HepG2 (cell line): Measurements from ENCODE around the gene CCDC122. TPM values are rescaled to one million over a fixed set of nuclear protein-coding genes. Genes with fewer than 3 reads are reported as not detected.

Source experiments
- CCDC6 ChIP-seq: sonication (generic); formaldehyde crosslinking; IDR thresholded peaks from 2 replicates; pipeline ENCODE4 v1.8.1; 2022; ENCODE audit warnings: mild to moderate bottlenecking, missing genetic modification reagents, moderate library complexity
- CERS6 ChIP-seq: sonication (generic); formaldehyde crosslinking; IDR thresholded peaks from 2 replicates; pipeline ENCODE4 v1.5.0; 2020; ENCODE audit warnings: missing genetic modification reagents
- DNMT1 ChIP-seq: sonication (generic); formaldehyde crosslinking; IDR thresholded peaks from 2 replicates; pipeline ENCODE4 v1.5.1; 2020; ENCODE audit warnings: mild to moderate bottlenecking, missing genetic modification reagents
- ETS1 ChIP-seq: sonication (generic); formaldehyde crosslinking; IDR thresholded peaks from 2 replicates; pipeline ENCODE4 v1.4.0; 2020; ENCODE audit warnings: missing genetic modification reagents
- GZF1 ChIP-seq: sonication (generic); formaldehyde crosslinking; IDR thresholded peaks from 2 replicates; pipeline ENCODE4 v1.5.1; 2020; ENCODE audit warnings: mild to moderate bottlenecking, missing genetic modification reagents
- LRRFIP1 ChIP-seq: sonication (generic); formaldehyde crosslinking; conservative IDR thresholded peaks from 2 replicates; pipeline ENCODE4 v1.4.0; 2020; ENCODE audit warnings: missing genetic modification reagents
- RBAK ChIP-seq: sonication (generic); formaldehyde crosslinking; IDR thresholded peaks from 2 replicates; pipeline ENCODE4 v1.5.1; 2020; ENCODE audit warnings: mild to moderate bottlenecking, missing genetic modification reagents
- SNAPC4 ChIP-seq: sonication (generic); formaldehyde crosslinking; IDR thresholded peaks from 2 replicates; pipeline ENCODE4 v1.4.0; 2020; ENCODE audit warnings: mild to moderate bottlenecking, missing genetic modification reagents
- ZFAT ChIP-seq: sonication (generic); formaldehyde crosslinking; conservative IDR thresholded peaks from 2 replicates; pipeline ENCODE4 v1.8.1; 2023; ENCODE audit warnings: missing genetic modification reagents, inconsistent platforms
- ZNF749 ChIP-seq: sonication (generic); formaldehyde crosslinking; IDR thresholded peaks from 2 replicates; pipeline ENCODE4 v1.8.0; 2022; ENCODE audit warnings: mild to moderate bottlenecking, missing genetic modification reagents, moderate library complexity, borderline replicate concordance
- ZNF777 ChIP-seq: sonication (generic); formaldehyde crosslinking; IDR thresholded peaks from 2 replicates; pipeline ENCODE4 v1.4.0; 2020; ENCODE audit warnings: missing genetic modification reagents
- ZNF782 ChIP-seq: sonication (generic); formaldehyde crosslinking; IDR thresholded peaks from 2 replicates; pipeline ENCODE4 v1.4.0; 2020; ENCODE audit warnings: missing genetic modification reagents, mild to moderate bottlenecking, borderline replicate concordance
- ZNF878 ChIP-seq: sonication (generic); formaldehyde crosslinking; IDR thresholded peaks from 2 replicates; pipeline ENCODE4 v1.8.1; 2023; ENCODE audit warnings: mild to moderate bottlenecking, missing genetic modification reagents, moderate library complexity
- polyA plus RNA-seq, 8 experiments: library from polyadenylated mRNA; depleted of rRNA in 3 of 8; stranded (reverse) in 7 of 8; unstranded in 1 of 8; fragments of >200 nt; fragmentation: Illumina TruSeq in 4 of 8; extraction: Trizol in 4 of 8; gene quantifications; 2 replicates each; pipeline versions ENCODE4 v1.2.1 to v1.2.3, GENCODE V29; 2011 to 2016; ENCODE audit warnings: low read depth in 4 of 8, missing spikeins in 1 of 8, mixed read lengths in 1 of 8; ENCODE audit not compliant: insufficient read depth in 1 of 8
- total RNA-seq, 5 experiments: library from RNA; depleted of rRNA; stranded (reverse); fragments of >200 nt; fragmentation: Illumina TruSeq; extraction: Trizol; gene quantifications; 2 replicates each; pipeline ENCODE4 v1.2.3, GENCODE V29; 2016; ENCODE audit warnings: low read depth in 1 of 5
- TF ChIP-seq, protein P1 (sequence below): sonication (generic); IDR thresholded peaks from 2 replicates; pipeline ENCODE4 v1.6.1; 2016; ENCODE audit warnings: low read depth, borderline replicate concordance
- TF ChIP-seq, protein P2 (sequence below): sonication (generic); formaldehyde crosslinking; IDR thresholded peaks from 2 replicates; pipeline ENCODE4 v1.5.0; 2020; ENCODE audit warnings: mild to moderate bottlenecking, missing genetic modification reagents, moderate library complexity

Gene CCDC122
- total and polyA plus RNA-seq, 2 of the 13 experiments (the other 11 are each of a cell fraction or from before 2014, with no cell fraction given), result 0.32 to 3.5 TPM

DNA sequence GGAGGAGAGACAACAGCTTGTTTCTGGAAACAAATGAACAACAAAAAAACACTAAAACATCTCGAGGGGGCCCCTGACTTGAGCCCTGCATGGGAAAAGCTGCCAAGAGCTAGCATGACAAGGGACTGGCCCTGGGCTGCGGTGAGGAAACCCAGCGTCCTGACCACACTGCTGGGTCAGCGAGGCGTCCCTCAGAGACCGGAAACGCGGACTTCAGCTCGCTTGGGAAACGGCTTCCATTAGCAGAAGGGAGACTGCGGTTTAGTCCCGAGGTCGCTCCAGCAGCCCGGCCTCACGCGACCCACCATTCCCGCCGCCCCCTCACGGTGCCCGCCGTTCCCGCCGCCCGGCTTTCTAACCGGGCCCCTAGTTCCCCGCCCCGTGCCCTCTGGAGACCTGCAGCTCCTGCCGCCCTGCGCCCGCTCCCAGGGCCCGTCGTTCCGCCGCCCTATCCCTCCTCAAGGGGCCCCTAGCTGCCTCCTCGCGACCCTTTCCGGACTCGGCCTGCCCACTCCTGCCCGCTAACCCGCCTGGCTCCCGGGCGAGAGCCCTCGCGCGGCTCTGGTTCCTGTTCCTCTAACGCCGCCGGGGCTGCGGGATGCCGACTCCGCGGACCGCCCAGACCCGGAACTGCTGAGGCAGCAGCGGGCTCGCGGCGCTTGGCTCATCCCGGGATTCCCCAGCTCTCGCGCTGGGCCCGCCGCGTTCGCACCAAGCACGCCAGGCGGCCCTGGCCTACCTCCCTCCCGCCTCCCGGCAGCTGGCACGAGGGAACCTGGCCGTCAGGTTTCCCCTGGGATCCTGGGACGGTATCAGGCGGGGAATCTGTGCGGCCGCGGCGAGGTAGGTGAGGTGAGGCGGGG is at the start of gene CCDC122 (continued):
- TF ChIP-seq LRRFIP1 (CRISPR knock-in tag), result no peak
- no peak for TF ChIP-seq ZNF878 (CRISPR knock-in tag)
- TF ChIP-seq DNMT1 (CRISPR knock-in tag), result no peak
- TF ChIP-seq CCDC6 (CRISPR knock-in tag), result no peak
- peak; percentile 49; the same call in 1 of the 2 replicates for TF ChIP-seq ZNF749 (CRISPR knock-in tag)
- TF ChIP-seq ETS1 (CRISPR knock-in tag), result peak; percentile 77; the same call in 1 of the 2 replicates
- no peak; the same call in 1 of the 2 replicates for TF ChIP-seq ZFAT (CRISPR knock-in tag)
- TF ChIP-seq, protein P1, sequence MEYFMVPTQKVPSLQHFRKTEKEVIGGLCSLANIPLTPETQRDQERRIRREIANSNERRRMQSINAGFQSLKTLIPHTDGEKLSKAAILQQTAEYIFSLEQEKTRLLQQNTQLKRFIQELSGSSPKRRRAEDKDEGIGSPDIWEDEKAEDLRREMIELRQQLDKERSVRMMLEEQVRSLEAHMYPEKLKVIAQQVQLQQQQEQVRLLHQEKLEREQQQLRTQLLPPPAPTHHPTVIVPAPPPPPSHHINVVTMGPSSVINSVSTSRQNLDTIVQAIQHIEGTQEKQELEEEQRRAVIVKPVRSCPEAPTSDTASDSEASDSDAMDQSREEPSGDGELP, result no peak
- TF ChIP-seq RBAK (CRISPR knock-in tag), result no peak
- peak; percentile 17; the same call in 1 of the 2 replicates for TF ChIP-seq SNAPC4 (CRISPR knock-in tag)
- TF ChIP-seq ZNF782 (CRISPR knock-in tag), result 0 out of 2 replicates have a peak, but pooled peaks have one; percentile 53
- no peak for TF ChIP-seq CERS6 (CRISPR knock-in tag)
- TF ChIP-seq, protein P2, sequence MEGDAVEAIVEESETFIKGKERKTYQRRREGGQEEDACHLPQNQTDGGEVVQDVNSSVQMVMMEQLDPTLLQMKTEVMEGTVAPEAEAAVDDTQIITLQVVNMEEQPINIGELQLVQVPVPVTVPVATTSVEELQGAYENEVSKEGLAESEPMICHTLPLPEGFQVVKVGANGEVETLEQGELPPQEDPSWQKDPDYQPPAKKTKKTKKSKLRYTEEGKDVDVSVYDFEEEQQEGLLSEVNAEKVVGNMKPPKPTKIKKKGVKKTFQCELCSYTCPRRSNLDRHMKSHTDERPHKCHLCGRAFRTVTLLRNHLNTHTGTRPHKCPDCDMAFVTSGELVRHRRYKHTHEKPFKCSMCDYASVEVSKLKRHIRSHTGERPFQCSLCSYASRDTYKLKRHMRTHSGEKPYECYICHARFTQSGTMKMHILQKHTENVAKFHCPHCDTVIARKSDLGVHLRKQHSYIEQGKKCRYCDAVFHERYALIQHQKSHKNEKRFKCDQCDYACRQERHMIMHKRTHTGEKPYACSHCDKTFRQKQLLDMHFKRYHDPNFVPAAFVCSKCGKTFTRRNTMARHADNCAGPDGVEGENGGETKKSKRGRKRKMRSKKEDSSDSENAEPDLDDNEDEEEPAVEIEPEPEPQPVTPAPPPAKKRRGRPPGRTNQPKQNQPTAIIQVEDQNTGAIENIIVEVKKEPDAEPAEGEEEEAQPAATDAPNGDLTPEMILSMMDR, result no peak
- TF ChIP-seq GZF1, result peak; percentile 77; the same call in 1 of the 2 replicates
- peak; percentile 85 for TF ChIP-seq ZNF777 (CRISPR knock-in tag)
